ENCODE data around the gene LCN6. TPM values are rescaled to one million over a fixed set of nuclear protein-coding genes. Genes with fewer than 3 reads are reported as not detected.

The LCN6 gene
- total and polyA plus RNA-seq, 9 of the 15 experiments (the other 6 are each of a cell fraction or from before 2014, with no cell fraction given): 0.10 to 0.45 (median 0.37) TPM; not detected in 5

DNA sequence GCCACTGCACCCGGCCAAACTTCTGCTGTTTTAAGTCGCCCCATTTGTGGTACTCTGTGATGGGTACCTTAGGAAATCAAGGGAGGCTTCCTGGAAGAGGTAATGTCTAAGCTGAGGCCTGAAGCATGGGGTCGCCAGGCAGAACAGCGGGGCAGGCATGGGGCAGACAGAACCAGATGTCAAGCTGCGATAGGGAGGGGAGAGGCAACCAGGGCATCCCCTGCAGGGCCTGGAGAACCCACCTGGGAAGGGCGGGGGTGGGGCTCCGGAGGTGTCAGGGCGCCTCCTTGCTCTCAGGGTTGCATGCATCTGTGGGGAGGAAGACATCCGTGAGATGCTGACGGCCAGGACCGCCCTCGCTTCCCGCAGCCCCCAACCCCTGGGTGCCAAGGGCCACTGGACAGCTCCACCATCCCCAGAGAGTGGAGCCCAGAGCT lies 13.2 kb upstream of the LCN6 start (continued):
- TF ChIP-seq, protein P1, sequence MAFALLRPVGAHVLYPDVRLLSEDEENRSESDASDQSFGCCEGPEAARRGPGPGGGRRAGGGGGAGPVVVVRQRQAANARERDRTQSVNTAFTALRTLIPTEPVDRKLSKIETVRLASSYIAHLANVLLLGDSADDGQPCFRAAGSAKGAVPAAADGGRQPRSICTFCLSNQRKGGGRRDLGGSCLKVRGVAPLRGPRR (CRISPR knock-in tag; IDR thresholded peaks at IDR 0.05): no peak
- TF ChIP-seq ZFX (CRISPR knock-in tag; IDR thresholded peaks at IDR 0.05): no peak
- no peak for TF ChIP-seq POLR2H (tag; IDR thresholded peaks at IDR 0.05; ENCODE audit: low read depth)
- no peak for TF ChIP-seq ARHGAP35 (IDR thresholded peaks at IDR 0.05; ENCODE audit: partially characterized antibody)
- TF ChIP-seq PCBP2 (IDR thresholded peaks at IDR 0.05; ENCODE audit: low read depth, low read length, poor library complexity, severe bottlenecking): no peak
- TF ChIP-seq, protein P2, sequence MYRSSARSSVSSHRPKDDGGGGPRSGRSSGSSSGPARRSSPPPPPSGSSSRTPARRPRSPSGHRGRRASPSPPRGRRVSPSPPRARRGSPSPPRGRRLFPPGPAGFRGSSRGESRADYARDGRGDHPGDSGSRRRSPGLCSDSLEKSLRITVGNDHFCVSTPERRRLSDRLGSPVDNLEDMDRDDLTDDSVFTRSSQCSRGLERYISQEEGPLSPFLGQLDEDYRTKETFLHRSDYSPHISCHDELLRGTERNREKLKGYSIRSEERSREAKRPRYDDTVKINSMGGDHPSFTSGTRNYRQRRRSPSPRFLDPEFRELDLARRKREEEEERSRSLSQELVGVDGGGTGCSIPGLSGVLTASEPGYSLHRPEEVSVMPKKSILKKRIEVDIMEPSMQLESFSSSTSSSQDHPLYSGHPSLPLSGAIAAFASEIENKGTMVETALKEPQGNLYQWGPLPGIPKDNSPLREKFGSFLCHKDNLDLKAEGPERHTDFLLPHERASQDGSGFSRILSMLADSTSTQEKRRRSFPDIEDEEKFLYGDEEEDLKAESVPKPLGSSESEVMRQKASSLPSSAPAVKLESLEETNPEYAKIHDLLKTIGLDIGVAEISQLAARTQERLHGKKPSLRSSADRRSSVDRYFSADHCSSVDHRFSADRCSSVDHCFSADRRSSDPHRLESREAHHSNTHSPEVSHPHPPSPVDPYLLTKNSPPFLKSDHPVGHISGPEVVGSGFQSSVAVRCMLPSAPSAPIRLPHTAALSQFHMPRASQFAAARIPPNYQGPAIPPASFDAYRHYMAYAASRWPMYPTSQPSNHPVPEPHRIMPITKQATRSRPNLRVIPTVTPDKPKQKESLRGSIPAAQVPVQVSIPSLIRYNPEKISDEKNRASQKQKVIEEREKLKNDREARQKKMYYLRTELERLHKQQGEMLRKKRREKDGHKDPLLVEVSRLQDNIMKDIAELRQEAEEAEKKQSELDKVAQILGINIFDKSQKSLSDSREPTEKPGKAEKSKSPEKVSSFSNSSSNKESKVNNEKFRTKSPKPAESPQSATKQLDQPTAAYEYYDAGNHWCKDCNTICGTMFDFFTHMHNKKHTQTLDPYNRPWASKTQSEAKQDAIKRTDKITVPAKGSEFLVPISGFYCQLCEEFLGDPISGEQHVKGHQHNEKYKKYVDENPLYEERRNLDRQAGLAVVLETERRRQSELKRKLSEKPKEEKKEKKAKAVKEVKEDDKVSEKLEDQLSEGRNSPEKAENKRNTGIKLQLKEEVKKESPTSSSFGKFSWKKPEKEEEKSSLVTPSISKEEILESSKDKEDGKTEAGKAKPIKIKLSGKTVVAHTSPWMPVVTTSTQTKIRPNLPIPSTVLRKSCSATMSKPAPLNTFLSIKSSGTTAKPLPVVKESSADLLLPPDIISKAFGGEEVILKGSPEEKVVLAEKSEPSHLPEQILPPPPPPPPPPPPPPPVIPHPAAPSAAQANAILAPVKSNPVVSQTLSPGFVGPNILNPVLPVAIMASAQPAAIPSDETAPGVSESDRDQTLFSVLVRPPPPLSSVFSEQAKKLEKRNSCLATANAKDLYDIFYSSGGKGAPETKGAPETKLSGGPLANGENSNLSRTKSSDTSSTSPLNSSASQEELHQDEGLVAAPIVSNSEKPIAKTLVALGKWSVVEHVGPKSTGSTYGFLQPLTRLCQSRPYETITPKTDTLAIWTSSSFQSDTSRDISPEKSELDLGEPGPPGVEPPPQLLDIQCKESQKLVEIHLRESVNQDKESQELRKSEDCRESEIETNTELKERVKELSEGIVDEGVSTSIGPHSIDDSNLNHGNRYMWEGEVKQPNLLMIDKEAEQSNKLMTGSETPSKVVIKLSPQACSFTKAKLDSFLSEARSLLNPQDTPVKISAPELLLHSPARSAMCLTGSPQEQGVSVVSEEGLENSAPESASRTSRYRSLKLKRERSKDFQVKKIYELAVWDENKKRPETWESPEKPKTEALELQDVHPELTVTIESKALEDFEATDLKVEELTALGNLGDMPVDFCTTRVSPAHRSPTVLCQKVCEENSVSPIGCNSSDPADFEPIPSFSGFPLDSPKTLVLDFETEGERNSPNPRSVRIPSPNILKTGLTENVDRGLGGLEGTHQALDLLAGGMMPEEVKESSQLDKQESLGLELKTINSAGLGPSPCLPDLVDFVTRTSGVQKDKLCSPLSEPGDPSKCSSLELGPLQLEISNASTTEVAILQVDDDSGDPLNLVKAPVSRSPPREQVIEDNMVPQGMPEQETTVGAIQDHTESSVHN (IDR thresholded peaks at IDR 0.05; ENCODE audit: borderline replicate concordance in 1 of 2, low read depth in 1 of 2): no peak
- no peak for TF ChIP-seq ZNF785 (CRISPR knock-in tag; IDR thresholded peaks at IDR 0.05)
- no peak for TF ChIP-seq PRPF4 (IDR thresholded peaks at IDR 0.05; ENCODE audit: insufficient read depth, low read depth, low read length, poor library complexity, severe bottlenecking)
- no peak for TF ChIP-seq MTA3 (IDR thresholded peaks at IDR 0.05; ENCODE audit: borderline replicate concordance)
- TF ChIP-seq CREBBP (IDR thresholded peaks at IDR 0.05; ENCODE audit: low read depth, low read length): no peak
- TF ChIP-seq, protein P3, sequence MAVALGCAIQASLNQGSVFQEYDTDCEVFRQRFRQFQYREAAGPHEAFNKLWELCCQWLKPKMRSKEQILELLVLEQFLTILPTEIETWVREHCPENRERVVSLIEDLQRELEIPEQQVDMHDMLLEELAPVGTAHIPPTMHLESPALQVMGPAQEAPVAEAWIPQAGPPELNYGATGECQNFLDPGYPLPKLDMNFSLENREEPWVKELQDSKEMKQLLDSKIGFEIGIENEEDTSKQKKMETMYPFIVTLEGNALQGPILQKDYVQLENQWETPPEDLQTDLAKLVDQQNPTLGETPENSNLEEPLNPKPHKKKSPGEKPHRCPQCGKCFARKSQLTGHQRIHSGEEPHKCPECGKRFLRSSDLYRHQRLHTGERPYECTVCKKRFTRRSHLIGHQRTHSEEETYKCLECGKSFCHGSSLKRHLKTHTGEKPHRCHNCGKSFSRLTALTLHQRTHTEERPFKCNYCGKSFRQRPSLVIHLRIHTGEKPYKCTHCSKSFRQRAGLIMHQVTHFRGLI (CRISPR knock-in tag; IDR thresholded peaks at IDR 0.05): no peak
- no peak for TF ChIP-seq MTA2 (IDR thresholded peaks at IDR 0.05; ENCODE audit: low read depth)
- TF ChIP-seq HNRNPH1 (optimal IDR thresholded peaks at IDR 0.05; ENCODE audit: low read depth, low read length): no peak
- no peak for TF ChIP-seq MEF2A (IDR thresholded peaks at IDR 0.05; ENCODE audit: control insufficient read depth, low read depth, low read length)
- no peak for TF ChIP-seq MCM2 (IDR thresholded peaks at IDR 0.05; ENCODE audit: low read depth)
- TF ChIP-seq BCOR (IDR thresholded peaks at IDR 0.05): peak; percentile 82
- TF ChIP-seq ADNP (tag; IDR thresholded peaks at IDR 0.05): 0 out of 2 replicates have a peak, but pooled peaks have one; percentile 22
- no peak for TF ChIP-seq ERF (CRISPR knock-in tag; IDR thresholded peaks at IDR 0.05)
- TF ChIP-seq YBX1 (IDR thresholded peaks at IDR 0.05): no peak
- no peak for TF ChIP-seq BRCA1 (IDR thresholded peaks at IDR 0.05)
- TF ChIP-seq BRCA1 (CRISPR knock-in tag; IDR thresholded peaks at IDR 0.05): no peak

All from K562 (cell line).